Measurements from ENCODE around the gene SLC6A12. TPM values are rescaled to one million over a fixed set of nuclear protein-coding genes. Genes with fewer than 3 reads are reported as not detected.
A peak's percentile ranks its signal among the peaks of the same experiment; 100 is the strongest.

Gene SLC6A12
- total RNA-seq, 2 donors from 2014 or later, result 0.33 to 6.7 TPM

- Histone ChIP-seq H3K4me1 (no peaks in the 10 kb centered on the region), H3K27me3 (no peaks in the 10 kb centered on the region), H3K4me3 (no peak overlapping the region), H3K9me3 (no peaks in the 10 kb centered on the region), H3K27ac (no peak overlapping the region), H3K36me3 (replicated peaks in 1 of 2; ENCODE audit: insufficient read depth in 1 of 2, low read depth in 2 of 2) (no peaks in the 10 kb centered on the region)
- TF ChIP-seq POLR2A (IDR thresholded peaks at IDR 0.05), result no peak
- no peak for TF ChIP-seq CTCF (IDR thresholded peaks at IDR 0.05)
- 81 to 82% methylated on average over 9 to 12 of the region's 12 CpGs for WGBS, 2 donors
- DNase-seq (no peak), ATAC-seq (no peak)
- intact Hi-C loops (cut with DNase I), result no loop called here
Measured at GRCh38 chr12:154058-154457, 59.9 kb downstream of the SLC6A12 start.

GRCh38 chr12:153080-153746 is 60.7 kb downstream of the SLC6A12 start:
- no peaks in the 10 kb centered on the region for H3K4me1 ChIP-seq
- WGBS, 2 donors, result 12 to 15% methylated on average over 11 of the region's 11 CpGs
- TF ChIP-seq CTCF (IDR thresholded peaks at IDR 0.05) (peak in 6 of 7 experiments; percentile 28 to 63 (median 37)), POLR2A (IDR thresholded peaks at IDR 0.05) (no peak)
- H3K36me3 ChIP-seq (replicated peaks in 1 of 2; ENCODE audit: insufficient read depth in 1 of 2, low read depth in 2 of 2), result no peaks in the 10 kb centered on the region
- H3K27ac ChIP-seq, result no peak overlapping the region
- ATAC-seq (peak; percentile 38), DNase-seq (peak; percentile 31 to 59 (median 50))
- intact Hi-C loops (cut with DNase I), result no loop called here
- H3K9me3 ChIP-seq, result no peaks in the 10 kb centered on the region
- H3K27me3 ChIP-seq, result no peaks in the 10 kb centered on the region
- H3K4me3 ChIP-seq, result no peak overlapping the region

GRCh38 chr12:152440-152839 is 61.5 kb downstream of the SLC6A12 start:
- TF ChIP-seq CTCF (IDR thresholded peaks at IDR 0.05) (no peak), POLR2A (IDR thresholded peaks at IDR 0.05) (no peak)
- H3K36me3 ChIP-seq (replicated peaks in 1 of 2; ENCODE audit: insufficient read depth in 1 of 2, low read depth in 2 of 2), result no peaks in the 10 kb centered on the region
- ATAC-seq, result no peak
- intact Hi-C loops (cut with DNase I), result no loop called here
- no peaks in the 10 kb centered on the region for H3K9me3 ChIP-seq
- H3K4me1 ChIP-seq, result no peaks in the 10 kb centered on the region
- no peak for DNase-seq
- 38 to 51% methylated on average over 2 to 3 of the region's 3 CpGs for WGBS, 2 donors
- no peak overlapping the region for H3K27ac ChIP-seq
- H3K4me3 ChIP-seq, result no peak overlapping the region
- no peaks in the 10 kb centered on the region for H3K27me3 ChIP-seq

- intact Hi-C loops (cut with DNase I), result no loop called here
- Histone ChIP-seq H3K9me3 (no peaks in the 10 kb centered on the region), H3K36me3 (replicated peaks in 1 of 2; ENCODE audit: insufficient read depth in 1 of 2, low read depth in 2 of 2) (no peaks in the 10 kb centered on the region), H3K4me3 (no peak overlapping the region), H3K27me3 (no peaks in the 10 kb centered on the region), H3K4me1 (no peaks in the 10 kb centered on the region), H3K27ac (no peak overlapping the region)
- ATAC-seq (no peak), DNase-seq (no peak)
- no peak for TF ChIP-seq POLR2A (IDR thresholded peaks at IDR 0.05)
- 48 to 56% methylated on average over 5 of the region's 5 CpGs for WGBS, 2 donors
Measured at GRCh38 chr12:151579-151978, 62.4 kb downstream of the SLC6A12 start.

- Histone ChIP-seq H3K27ac (no peak overlapping the region), H3K4me1 (no peaks in the 10 kb centered on the region), H3K9me3 (no peaks in the 10 kb centered on the region), H3K27me3 (no peaks in the 10 kb centered on the region), H3K4me3 (no peak overlapping the region), H3K36me3 (replicated peaks in 1 of 2; ENCODE audit: insufficient read depth in 1 of 2, low read depth in 2 of 2) (no peaks in the 10 kb centered on the region)
- TF ChIP-seq POLR2A (IDR thresholded peaks at IDR 0.05), result no peak
- TF ChIP-seq CTCF (IDR thresholded peaks at IDR 0.05), result no peak
- intact Hi-C loops (cut with DNase I), result no loop called here
- 64 to 69% methylated on average over 11 to 18 of the region's 18 CpGs for WGBS, 2 donors
- no peak for DNase-seq
- no peak for ATAC-seq
Measured at GRCh38 chr12:148676-149416, 65.1 kb downstream of the SLC6A12 start.

Data from body of pancreas (tissue), 4 donors.